OCI-LY3 (cell line): ENCODE results near the gene ZNF565.
"Not testable (repeated sequence)": the region's sequence is repeated elsewhere in the genome, so short reads cannot be mapped to it uniquely, and the experiment has no call there.

Experiments
- H2AFZ ChIP-seq: fragments of 200-600, 300-600 bp; shearing (Covaris generic); 2 replicates; pipeline ENCODE4 v1.6.0; 2014; ENCODE audit warnings: antibody characterized with exemption, low read depth, low read length
- H3K27ac ChIP-seq: fragments of 200-600, 300-600 bp; sonication (generic); 2 replicates; pipeline ENCODE4 v1.5.1; 2014; ENCODE audit warnings: mild to moderate bottlenecking, low read length, moderate library complexity, mixed read lengths
- H3K27me3 ChIP-seq: fragments of 200-600, 300-600 bp; sonication (generic); 2 replicates; pipeline ENCODE4 v1.6.1; 2014; ENCODE audit warnings: low read depth, low read length, mixed read lengths
- H3K36me3 ChIP-seq: fragments of 200-600, 300-600 bp; sonication (generic); replicated peaks from 2 replicates; pipeline ENCODE3; 2014; ENCODE audit warnings: low read depth, low read length, mixed read lengths
- H3K4me1 ChIP-seq: fragments of 300-600, 200-600 bp; sonication (generic); 2 replicates; pipeline ENCODE4 v1.6.1; 2014; ENCODE audit warnings: low read length, mixed read lengths
- H3K4me2 ChIP-seq: fragments of 200-600, 300-600 bp; sonication (generic); 2 replicates; pipeline ENCODE4 v1.6.1; 2014; ENCODE audit warnings: low read length, mixed read lengths
- H3K4me3 ChIP-seq: fragments of 300-600, 200-600 bp; sonication (generic); 2 replicates; pipeline ENCODE4 v1.5.1; 2014; ENCODE audit warnings: antibody characterized with exemption, mild to moderate bottlenecking, low read length, moderate library complexity
- H3K79me2 ChIP-seq: fragments of 300-600, 200-600 bp; shearing (Covaris generic); 2 replicates; pipeline ENCODE4 v1.6.1; 2014; ENCODE audit warnings: mild to moderate bottlenecking, low read length, mixed read lengths
- H3K9ac ChIP-seq: fragments of 300-600, 200-600 bp; shearing (Covaris generic); 2 replicates; pipeline ENCODE4 v1.6.0; 2014; ENCODE audit warnings: mild to moderate bottlenecking, low read length, moderate library complexity
- H3K9me3 ChIP-seq: fragments of 200-600, 300-600 bp; shearing (Covaris generic); 2 replicates; pipeline ENCODE4 v1.6.1; 2014; ENCODE audit warnings: low read length, mixed read lengths; ENCODE audit not compliant: insufficient read depth
- H4K20me1 ChIP-seq: fragments of 200-600, 300-600 bp; sonication (generic); 2 replicates; pipeline ENCODE4 v1.6.1; 2016; ENCODE audit warnings: low read length, mixed read lengths; ENCODE audit not compliant: insufficient read depth
- EZH2phosphoT487 ChIP-seq: fragments of 200-600 bp; shearing (Covaris generic); IDR thresholded peaks from 2 replicates; pipeline ENCODE4 v1.6.1; 2018; ENCODE audit warnings: antibody characterized with exemption, mixed run types, low read depth
- TF ChIP-seq, protein P1 (sequence below): fragments of 200-600, 300-600 bp; sonication (generic); IDR thresholded peaks from 2 replicates; pipeline ENCODE4 v1.5.1; 2014; ENCODE audit warnings: antibody characterized with exemption, low read length, low read depth

Gene ZNF565

DNA sequence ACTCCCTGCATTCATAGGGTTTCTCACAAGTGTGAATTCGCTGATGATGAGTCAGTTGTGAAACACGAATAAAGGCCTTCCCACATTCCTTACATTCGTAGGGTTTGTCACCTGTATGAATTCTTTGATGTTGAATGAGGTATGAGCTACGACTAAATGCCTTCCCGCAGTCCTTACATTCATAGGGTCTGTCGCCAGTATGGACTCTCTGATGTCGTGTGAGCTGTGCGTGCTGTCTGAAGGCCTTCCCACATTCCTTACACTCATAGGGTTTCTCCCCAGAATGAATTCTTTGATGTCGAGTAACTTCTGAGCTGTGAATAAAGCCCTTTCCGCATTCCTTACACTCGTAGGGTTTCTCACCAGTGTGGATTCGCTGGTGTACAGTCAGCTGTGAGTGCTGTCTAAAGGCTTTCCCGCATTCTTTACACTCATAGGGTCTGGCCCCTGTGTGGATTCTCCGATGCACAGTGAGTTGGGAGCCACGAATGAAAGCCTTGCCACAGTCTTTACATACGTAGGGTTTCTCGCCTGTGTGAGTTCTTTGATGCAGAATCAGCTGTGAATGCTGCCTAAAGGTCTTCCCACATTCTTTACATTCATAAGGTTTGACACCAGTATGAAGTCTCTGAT is 31.7 kb downstream of the ZNF565 start:
- Histone ChIP-seq H2AFZ (no peak overlapping the region), H4K20me1 (no peaks in the 10 kb centered on the region), H3K79me2 (no peaks in the 10 kb centered on the region), H3K27ac (no peak overlapping the region), H3K27me3 (no peaks in the 10 kb centered on the region), H3K4me3 (no peak overlapping the region), H3K4me2 (no peak overlapping the region), H3K9me3 (no peaks in the 10 kb centered on the region), H3K9ac (no peak overlapping the region), H3K36me3 (no peaks in the 10 kb centered on the region), H3K4me1 (no peaks in the 10 kb centered on the region)
- TF ChIP-seq EZH2phosphoT487, result no peak
- TF ChIP-seq, protein P1, sequence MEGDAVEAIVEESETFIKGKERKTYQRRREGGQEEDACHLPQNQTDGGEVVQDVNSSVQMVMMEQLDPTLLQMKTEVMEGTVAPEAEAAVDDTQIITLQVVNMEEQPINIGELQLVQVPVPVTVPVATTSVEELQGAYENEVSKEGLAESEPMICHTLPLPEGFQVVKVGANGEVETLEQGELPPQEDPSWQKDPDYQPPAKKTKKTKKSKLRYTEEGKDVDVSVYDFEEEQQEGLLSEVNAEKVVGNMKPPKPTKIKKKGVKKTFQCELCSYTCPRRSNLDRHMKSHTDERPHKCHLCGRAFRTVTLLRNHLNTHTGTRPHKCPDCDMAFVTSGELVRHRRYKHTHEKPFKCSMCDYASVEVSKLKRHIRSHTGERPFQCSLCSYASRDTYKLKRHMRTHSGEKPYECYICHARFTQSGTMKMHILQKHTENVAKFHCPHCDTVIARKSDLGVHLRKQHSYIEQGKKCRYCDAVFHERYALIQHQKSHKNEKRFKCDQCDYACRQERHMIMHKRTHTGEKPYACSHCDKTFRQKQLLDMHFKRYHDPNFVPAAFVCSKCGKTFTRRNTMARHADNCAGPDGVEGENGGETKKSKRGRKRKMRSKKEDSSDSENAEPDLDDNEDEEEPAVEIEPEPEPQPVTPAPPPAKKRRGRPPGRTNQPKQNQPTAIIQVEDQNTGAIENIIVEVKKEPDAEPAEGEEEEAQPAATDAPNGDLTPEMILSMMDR, result no peak

DNA sequence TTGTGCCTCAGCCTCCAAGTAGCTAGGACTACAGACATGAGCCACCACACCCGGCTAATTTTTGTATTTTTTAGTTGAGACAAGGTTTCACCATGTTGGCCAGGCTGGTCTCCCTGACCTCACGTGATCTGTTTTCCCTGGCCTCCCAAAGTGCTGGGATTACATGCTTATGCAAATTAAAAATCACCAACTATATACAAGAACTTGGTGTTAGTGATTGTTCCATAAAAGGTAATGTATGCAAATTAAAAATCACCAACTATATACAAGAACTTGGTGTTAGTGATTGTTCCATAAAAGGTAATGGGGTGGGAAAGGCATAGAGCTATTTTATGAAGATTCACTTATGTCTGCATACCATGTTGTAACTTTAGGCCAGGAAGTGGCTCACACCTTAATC is 35.4 kb downstream of the ZNF565 start:
- H3K9ac ChIP-seq, H3K79me2 ChIP-seq, H3K4me2 ChIP-seq, H3K4me3 ChIP-seq, H3K27me3 ChIP-seq, H3K27ac ChIP-seq, H3K9me3 ChIP-seq, H3K36me3 ChIP-seq, H2AFZ ChIP-seq, H3K4me1 ChIP-seq, H4K20me1 ChIP-seq: not testable (repeated sequence)

DNA sequence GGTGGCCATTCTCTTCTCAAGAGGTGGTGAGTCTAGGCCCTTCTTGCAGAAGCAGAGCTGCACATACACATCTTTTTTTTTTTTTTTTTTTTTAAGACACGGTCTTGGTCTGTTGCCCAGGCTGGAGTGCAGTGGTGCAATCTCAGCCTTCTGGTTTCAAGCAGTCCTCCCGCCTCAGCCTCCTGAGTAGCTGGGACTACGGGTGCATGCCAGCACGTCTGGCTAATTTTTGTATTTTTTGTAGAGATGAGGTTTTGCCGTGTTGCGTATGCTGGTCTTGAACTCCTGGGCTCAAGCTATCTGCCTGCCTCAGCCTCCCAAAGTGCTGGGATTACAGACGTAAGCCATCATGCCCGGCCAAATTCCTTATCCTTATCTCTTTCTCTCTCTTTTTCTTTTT is 40.6 kb downstream of the ZNF565 start:
- H2AFZ ChIP-seq, H3K36me3 ChIP-seq, H3K4me3 ChIP-seq, H3K4me2 ChIP-seq, H3K79me2 ChIP-seq, H3K9ac ChIP-seq, H3K27me3 ChIP-seq, H3K4me1 ChIP-seq, H4K20me1 ChIP-seq, H3K9me3 ChIP-seq, H3K27ac ChIP-seq: not testable (repeated sequence)

DNA sequence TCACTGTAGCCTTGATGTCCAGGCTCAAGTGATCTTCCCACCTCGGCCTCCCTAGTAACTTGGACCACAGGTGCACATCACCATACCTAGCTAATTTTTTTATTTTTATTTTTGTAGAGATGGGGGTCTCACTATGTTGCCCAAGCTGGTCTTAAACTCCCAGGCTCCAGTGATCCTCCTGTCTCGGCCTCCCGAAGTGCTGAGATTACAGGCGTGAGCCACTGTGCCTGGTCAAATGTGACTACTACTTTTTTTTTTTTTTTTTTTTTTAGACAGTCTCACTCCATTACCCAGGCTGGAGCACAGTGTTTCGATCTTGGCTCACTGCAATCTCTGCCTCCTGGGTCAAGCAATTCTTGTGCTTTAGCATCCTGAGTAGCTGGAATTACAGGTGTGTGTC is 41.6 kb downstream of the ZNF565 start:
- peaks cover 3% of the 10 kb centered on the region; the same call in 1 of the 2 replicates for H3K4me1 ChIP-seq
- no peak overlapping the region for H3K4me2 ChIP-seq
- no peaks in the 10 kb centered on the region for H3K9me3 ChIP-seq
- H3K79me2 ChIP-seq, result no peaks in the 10 kb centered on the region
- H3K4me3 ChIP-seq, result no peak overlapping the region
- H3K9ac ChIP-seq, result no peak overlapping the region
- TF ChIP-seq, protein P1, result no peak
- no peak for TF ChIP-seq EZH2phosphoT487
- no peak overlapping the region for H3K27ac ChIP-seq
- no peaks in the 10 kb centered on the region for H3K36me3 ChIP-seq
- H3K27me3 ChIP-seq, result no peaks in the 10 kb centered on the region
- H4K20me1 ChIP-seq, result no peaks in the 10 kb centered on the region
- H2AFZ ChIP-seq, result no peak overlapping the region

DNA sequence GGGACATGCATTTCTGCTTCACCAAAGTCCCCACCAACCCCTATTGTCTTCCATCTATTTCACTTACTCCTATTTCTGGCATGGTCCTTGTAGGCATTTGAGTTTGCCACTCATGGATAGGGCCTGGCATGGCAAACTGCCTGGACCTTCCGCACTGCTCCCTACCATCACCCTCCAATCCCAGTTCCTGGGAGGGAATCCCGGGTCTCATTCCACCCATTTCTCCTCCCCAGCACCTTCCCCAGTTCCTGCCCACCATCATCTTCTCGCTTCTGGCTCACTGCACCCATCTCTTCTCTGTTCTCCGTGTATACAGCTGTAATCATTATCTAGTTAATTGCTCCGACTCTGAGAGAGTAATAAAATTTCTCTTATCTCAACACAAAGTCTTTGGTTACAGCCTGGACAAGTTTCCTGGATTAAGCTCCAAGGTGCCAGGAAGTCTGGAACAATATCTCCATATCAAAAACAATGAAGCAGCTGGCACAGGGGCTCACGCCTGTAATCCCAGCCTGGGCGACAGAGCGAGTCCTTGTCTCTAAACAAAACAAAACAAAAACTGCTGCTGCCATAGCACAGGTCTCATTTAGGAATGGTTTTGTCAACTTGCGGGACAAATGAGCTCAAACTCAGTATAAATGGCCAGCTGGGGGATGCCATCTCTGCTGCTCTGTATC is 45.2 kb downstream of the ZNF565 start:
- Histone ChIP-seq H3K27me3 (no peaks in the 10 kb centered on the region), H3K27ac (no peak overlapping the region), H3K4me2 (no peak overlapping the region), H3K9me3 (no peaks in the 10 kb centered on the region), H3K9ac (no peak overlapping the region), H4K20me1 (no peaks in the 10 kb centered on the region), H2AFZ (no peak overlapping the region), H3K4me3 (no peak overlapping the region), H3K79me2 (no peaks in the 10 kb centered on the region), H3K36me3 (no peaks in the 10 kb centered on the region), H3K4me1 (peaks cover 3% of the 10 kb centered on the region; the same call in 1 of the 2 replicates)
- TF ChIP-seq EZH2phosphoT487, result no peak
- TF ChIP-seq, protein P1, result no peak
